ENCODE measurements around the gene XKRX. TPM values are rescaled to one million over a fixed set of nuclear protein-coding genes. Genes with fewer than 3 reads are reported as not detected.

XKRX gene
- total and polyA plus RNA-seq, 8 donors: 1.7 to 14.3 (median 2.4) TPM

DNA sequence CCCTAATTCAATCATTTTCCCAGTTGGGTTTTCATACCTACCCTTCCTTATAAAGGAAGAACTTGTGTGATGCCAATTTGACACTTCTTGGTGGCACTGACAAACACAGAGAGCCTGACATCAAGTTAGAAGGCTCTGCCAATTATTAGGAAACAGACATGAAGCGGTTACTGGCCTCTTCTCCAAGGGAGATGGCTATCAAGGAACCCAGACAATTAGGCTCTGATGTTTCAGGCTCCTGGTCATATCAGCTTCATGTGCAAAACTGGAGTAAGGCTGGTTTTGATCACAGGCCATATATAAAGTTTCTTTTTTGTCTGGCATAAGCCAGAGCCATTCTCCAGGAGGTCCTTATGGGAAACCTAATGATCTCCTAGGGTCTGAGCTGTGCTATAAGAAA, 41.2 kb upstream of the XKRX start:
- TF ChIP-seq, protein P1, sequence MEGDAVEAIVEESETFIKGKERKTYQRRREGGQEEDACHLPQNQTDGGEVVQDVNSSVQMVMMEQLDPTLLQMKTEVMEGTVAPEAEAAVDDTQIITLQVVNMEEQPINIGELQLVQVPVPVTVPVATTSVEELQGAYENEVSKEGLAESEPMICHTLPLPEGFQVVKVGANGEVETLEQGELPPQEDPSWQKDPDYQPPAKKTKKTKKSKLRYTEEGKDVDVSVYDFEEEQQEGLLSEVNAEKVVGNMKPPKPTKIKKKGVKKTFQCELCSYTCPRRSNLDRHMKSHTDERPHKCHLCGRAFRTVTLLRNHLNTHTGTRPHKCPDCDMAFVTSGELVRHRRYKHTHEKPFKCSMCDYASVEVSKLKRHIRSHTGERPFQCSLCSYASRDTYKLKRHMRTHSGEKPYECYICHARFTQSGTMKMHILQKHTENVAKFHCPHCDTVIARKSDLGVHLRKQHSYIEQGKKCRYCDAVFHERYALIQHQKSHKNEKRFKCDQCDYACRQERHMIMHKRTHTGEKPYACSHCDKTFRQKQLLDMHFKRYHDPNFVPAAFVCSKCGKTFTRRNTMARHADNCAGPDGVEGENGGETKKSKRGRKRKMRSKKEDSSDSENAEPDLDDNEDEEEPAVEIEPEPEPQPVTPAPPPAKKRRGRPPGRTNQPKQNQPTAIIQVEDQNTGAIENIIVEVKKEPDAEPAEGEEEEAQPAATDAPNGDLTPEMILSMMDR (IDR thresholded peaks at IDR 0.05): no peak
- no peaks in the 10 kb centered on the region for H3K9me3 ChIP-seq
- no peak overlapping the region for H3K4me3 ChIP-seq
- DNase-seq: no peak
- no peaks in the 10 kb centered on the region for H3K27me3 ChIP-seq
- intact Hi-C loops (cut with DNase I): no loop called here
- no peaks in the 10 kb centered on the region for H3K36me3 ChIP-seq
- H3K27ac ChIP-seq: no peak overlapping the region
- no peaks in the 10 kb centered on the region for H3K4me1 ChIP-seq
- no peak for ATAC-seq

DNA sequence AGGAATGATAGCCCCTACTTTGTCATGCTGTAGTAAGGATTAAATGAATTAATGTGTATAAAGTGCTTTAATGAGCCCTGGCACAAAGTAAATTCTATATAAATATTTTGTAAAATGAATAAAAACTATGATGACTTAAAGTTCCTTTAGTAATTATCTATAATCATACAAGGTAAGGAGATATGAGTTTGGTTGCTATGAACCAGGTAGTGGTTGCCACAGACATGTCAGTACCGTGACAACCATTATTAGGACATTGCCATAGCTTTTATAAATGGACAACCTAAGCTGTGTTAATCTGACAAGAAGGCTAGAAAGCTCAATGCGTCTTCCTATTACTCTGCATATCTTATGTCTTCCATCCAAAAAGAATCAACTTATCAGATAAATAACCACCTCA, 40.7 kb upstream of the XKRX start, which contains the start of gene ARL13A:
TSS of gene ARL13A (plus strand) at position 301 of the 400 bp plus-strand sequence. CDS start 3,982 bp downstream, outside the sequence.
- no peaks in the 10 kb centered on the region for H3K36me3 ChIP-seq
- no peaks in the 10 kb centered on the region for H3K9me3 ChIP-seq
- H3K4me3 ChIP-seq: no peak within 1 kb of the TSS
- intact Hi-C loops (cut with DNase I): no loop called here
- H3K4me1 ChIP-seq: no peaks in the 10 kb centered on the region
- H3K27ac ChIP-seq: no peak within 1 kb of the TSS
- H3K27me3 ChIP-seq: no peaks in the 10 kb centered on the region
- TF ChIP-seq, protein P1 (IDR thresholded peaks at IDR 0.05): no peak
- ATAC-seq (no peak), DNase-seq (no peak)

DNA sequence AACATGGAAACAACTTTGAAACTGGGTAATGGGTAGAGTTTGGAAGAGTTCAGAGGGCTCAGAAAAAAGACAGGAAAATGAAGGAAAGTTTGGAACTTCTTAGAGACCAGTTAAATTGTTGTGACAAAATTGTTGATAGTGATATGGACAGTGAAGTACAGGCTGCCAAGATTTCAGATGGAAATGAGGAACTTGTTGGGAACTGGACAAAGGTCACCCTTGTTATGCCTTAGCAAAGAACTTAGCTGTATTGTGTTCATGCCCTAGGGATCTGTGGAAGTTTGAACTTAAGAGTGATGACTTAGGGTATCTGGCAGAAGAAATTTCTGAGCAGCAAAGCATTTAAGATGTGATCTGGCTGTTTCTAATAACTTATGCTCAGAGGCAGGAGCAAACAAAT, 35.6 kb upstream of the XKRX start:
- no peak overlapping the region for H3K27ac ChIP-seq
- intact Hi-C loops (cut with DNase I): no loop called here
- H3K36me3 ChIP-seq: no peaks in the 10 kb centered on the region
- no peak overlapping the region for H3K4me3 ChIP-seq
- H3K9me3 ChIP-seq: no peaks in the 10 kb centered on the region
- no peak for ATAC-seq
- H3K27me3 ChIP-seq: no peaks in the 10 kb centered on the region
- TF ChIP-seq, protein P1 (IDR thresholded peaks at IDR 0.05): no peak
- H3K4me1 ChIP-seq: no peaks in the 10 kb centered on the region
- no peak for DNase-seq

DNA sequence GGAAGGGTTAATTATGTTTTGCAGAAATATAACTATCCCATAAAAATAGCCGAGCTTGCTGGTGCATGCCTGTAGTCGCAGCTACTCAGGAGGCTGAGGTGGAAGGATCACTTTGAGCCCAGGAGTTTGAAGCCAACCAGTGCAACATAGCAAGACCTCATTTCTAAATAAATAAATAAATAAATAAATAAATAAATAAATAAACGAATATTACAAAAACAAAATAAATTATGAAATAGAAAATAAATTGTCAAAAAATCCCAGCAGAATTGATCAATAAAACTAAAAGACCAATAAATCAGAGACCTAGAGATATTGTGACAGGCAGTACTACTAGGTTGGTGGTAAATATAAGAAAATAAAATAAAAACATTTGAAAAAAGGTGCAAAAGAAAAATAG, 34.1 kb upstream of the XKRX start:
- no peak for DNase-seq
- TF ChIP-seq, protein P1 (IDR thresholded peaks at IDR 0.05): no peak
- no peaks in the 10 kb centered on the region for H3K27me3 ChIP-seq
- H3K4me3 ChIP-seq: no peak overlapping the region
- H3K36me3 ChIP-seq: no peaks in the 10 kb centered on the region
- intact Hi-C loops (cut with DNase I): no loop called here
- no peaks in the 10 kb centered on the region for H3K9me3 ChIP-seq
- H3K27ac ChIP-seq: no peak overlapping the region
- H3K4me1 ChIP-seq: no peaks in the 10 kb centered on the region
- no peak for ATAC-seq

DNA sequence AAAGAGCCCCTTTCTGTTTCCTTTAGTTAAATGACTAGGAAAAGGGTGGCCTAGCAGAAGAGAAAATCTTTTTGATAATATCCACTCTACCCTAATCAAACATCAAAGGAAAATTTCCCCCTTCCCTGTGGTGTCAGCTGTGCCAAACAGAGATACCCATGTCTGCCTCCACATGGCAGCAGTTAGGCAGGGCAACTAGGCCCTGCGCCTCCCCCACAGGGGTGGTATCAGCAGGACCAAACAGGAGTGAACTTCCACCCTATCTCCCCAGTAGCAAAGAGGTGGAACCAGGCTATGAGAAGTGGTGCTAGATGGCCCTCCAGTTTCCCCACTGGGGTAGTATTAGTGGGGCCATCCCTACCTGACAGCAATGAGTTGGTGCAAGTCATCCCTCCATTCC, 19.8 kb upstream of the XKRX start:
- Histone ChIP-seq H3K27ac (no peak overlapping the region), H3K4me1 (no peaks in the 10 kb centered on the region), H3K4me3 (no peak overlapping the region), H3K36me3 (no peaks in the 10 kb centered on the region), H3K9me3 (no peaks in the 10 kb centered on the region), H3K27me3 (no peaks in the 10 kb centered on the region)
- no peak for DNase-seq
- intact Hi-C loops (cut with DNase I): no loop called here
- ATAC-seq: no peak
- TF ChIP-seq, protein P1 (IDR thresholded peaks at IDR 0.05): no peak
